ENCODE measurements around the gene AP2B1.

GRCh38 chr17:35766903-35767510 lies 179.9 kb downstream of the AP2B1 start:
- TF ChIP-seq, protein P1, sequence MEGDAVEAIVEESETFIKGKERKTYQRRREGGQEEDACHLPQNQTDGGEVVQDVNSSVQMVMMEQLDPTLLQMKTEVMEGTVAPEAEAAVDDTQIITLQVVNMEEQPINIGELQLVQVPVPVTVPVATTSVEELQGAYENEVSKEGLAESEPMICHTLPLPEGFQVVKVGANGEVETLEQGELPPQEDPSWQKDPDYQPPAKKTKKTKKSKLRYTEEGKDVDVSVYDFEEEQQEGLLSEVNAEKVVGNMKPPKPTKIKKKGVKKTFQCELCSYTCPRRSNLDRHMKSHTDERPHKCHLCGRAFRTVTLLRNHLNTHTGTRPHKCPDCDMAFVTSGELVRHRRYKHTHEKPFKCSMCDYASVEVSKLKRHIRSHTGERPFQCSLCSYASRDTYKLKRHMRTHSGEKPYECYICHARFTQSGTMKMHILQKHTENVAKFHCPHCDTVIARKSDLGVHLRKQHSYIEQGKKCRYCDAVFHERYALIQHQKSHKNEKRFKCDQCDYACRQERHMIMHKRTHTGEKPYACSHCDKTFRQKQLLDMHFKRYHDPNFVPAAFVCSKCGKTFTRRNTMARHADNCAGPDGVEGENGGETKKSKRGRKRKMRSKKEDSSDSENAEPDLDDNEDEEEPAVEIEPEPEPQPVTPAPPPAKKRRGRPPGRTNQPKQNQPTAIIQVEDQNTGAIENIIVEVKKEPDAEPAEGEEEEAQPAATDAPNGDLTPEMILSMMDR (IDR thresholded peaks at IDR 0.05; ENCODE audit: low read depth, low read length): peak; percentile 59
- TF ChIP-seq EZH2phosphoT487 (IDR thresholded peaks at IDR 0.05; ENCODE audit: low read depth): no peak

Data from OCI-LY3 (cell line).